Measurements from ENCODE around the gene NR0B2. TPM values are rescaled to one million over a fixed set of nuclear protein-coding genes. Genes with fewer than 3 reads are reported as not detected.

NR0B2 gene
- total and polyA plus RNA-seq, 2 of the 13 experiments (the other 11 are each of a cell fraction or from before 2014, with no cell fraction given) = 72.5 to 133 TPM

GRCh38 chr1:26910343-26911160, 3.2 kb downstream of the NR0B2 start (continued):
- no peak for TF ChIP-seq NFAT5 (CRISPR knock-in tag; IDR thresholded peaks at IDR 0.05)
- TF ChIP-seq TOPORS (CRISPR knock-in tag; IDR thresholded peaks at IDR 0.05) = peak; percentile 43; the same call in 1 of the 2 replicates
- peak; percentile 94 for TF ChIP-seq FOXJ3 (CRISPR knock-in tag; IDR thresholded peaks at IDR 0.05; ENCODE audit: borderline replicate concordance)
- TF ChIP-seq SKIL (CRISPR knock-in tag; IDR thresholded peaks at IDR 0.05; ENCODE audit: borderline replicate concordance) = peak; percentile 99
- peak; percentile 66; the same call in 1 of the 2 replicates for TF ChIP-seq KAT8 (CRISPR knock-in tag; IDR thresholded peaks at IDR 0.05)
- TF ChIP-seq MXD4 (CRISPR knock-in tag; IDR thresholded peaks at IDR 0.05) = peak; percentile 47; the same call in 1 of the 2 replicates
- TF ChIP-seq POGZ (CRISPR knock-in tag; IDR thresholded peaks at IDR 0.05) = peak; percentile 66
- TF ChIP-seq MIER2 (CRISPR knock-in tag; IDR thresholded peaks at IDR 0.05) = peak; percentile 36; the same call in 1 of the 2 replicates
- TF ChIP-seq PAX8 (CRISPR knock-in tag; IDR thresholded peaks at IDR 0.05; ENCODE audit: borderline replicate concordance) = no peak
- peak; percentile 85 for TF ChIP-seq RERE (CRISPR knock-in tag; IDR thresholded peaks at IDR 0.05; ENCODE audit: low read depth)
- peak; percentile 78 for TF ChIP-seq HMG20B (CRISPR knock-in tag; conservative IDR thresholded peaks at IDR 0.05)
- peak; percentile 20; the same call in 1 of the 2 replicates for TF ChIP-seq ZNF33A (CRISPR knock-in tag; IDR thresholded peaks at IDR 0.05; ENCODE audit: borderline replicate concordance)
- peak; percentile 69; the same call in 1 of the 2 replicates for TF ChIP-seq ZBTB25 (CRISPR knock-in tag; IDR thresholded peaks at IDR 0.05)
- TF ChIP-seq ZNF207 (IDR thresholded peaks at IDR 0.05; ENCODE audit: borderline replicate concordance) = no peak

Measured in HepG2 (cell line).